ENCODE results near the gene ABCD4.
"Not testable (repeated sequence)": the region's sequence is repeated elsewhere in the genome, so short reads cannot be mapped to it uniquely, and the experiment has no call there.

The ABCD4 gene

DNA sequence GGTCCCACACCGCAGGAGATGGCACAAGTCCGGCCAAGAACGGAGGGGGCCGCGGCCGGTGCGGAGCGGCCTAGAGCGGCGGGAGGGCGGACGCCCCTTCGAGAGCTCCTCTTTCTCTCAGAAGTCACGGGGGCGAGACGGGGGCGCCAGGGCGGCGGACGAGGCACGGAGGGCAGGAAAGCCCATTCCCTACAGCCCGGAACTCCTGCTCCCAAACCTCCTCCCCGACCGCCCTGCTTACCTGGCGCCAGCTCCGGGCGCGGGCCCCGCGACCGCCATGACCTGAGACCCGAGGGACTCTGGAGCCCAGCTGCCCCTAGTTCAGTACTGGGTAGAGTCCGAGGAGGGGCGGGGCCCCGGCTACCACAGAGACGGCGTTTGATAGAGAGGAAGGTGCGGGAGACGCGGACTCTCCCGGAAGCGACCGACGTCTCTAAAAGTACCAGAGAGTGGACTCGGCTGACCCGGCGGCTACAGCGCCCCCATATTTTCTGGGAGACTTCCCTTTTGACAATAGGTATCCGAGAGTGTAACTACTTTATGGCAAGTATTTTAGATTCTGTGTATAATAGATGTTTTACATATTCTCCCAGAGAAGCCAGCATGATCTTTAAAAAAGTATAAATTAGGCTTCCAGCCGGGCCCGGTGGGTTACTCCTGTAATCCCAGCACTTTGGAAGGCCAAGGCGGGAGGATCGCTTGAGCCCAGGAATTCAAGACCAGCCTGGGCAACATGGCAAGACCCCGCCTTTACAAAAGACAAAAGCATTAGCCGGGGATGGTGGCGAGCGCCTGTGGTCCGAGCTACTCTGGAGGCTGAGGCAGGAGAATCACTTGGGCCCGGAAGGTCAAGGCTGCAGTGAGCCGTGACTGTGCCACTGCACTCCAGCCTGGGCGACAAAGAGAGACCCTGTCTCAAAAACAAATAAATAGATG, at the start of gene ABCD4:
ABCD4 (minus strand) TSS at position 301 of the 936 bp plus-strand sequence; CDS start at position 279, 22 bp downstream.
- peak; percentile 62 for DNase-seq

DNA sequence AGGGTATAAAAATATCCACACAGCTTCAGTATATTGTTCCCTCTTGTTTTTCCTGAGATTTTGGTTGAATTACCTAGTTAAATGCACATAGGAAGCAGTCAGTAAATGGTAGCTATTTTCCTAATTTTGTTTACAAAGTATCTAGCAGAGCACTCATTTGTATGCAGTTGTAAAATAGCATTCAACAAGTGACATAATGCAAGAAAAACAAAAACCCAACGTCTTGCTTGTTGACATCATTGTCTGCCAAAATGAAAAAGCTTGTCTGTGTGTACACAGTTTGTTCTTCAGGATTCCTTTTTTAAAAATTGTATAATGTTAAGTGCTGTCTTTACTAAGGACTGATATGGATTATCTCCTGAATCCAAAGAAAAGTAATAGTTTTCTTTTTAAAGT, 48.2 kb upstream of the ABCD4 start:
- no peak for DNase-seq

DNA sequence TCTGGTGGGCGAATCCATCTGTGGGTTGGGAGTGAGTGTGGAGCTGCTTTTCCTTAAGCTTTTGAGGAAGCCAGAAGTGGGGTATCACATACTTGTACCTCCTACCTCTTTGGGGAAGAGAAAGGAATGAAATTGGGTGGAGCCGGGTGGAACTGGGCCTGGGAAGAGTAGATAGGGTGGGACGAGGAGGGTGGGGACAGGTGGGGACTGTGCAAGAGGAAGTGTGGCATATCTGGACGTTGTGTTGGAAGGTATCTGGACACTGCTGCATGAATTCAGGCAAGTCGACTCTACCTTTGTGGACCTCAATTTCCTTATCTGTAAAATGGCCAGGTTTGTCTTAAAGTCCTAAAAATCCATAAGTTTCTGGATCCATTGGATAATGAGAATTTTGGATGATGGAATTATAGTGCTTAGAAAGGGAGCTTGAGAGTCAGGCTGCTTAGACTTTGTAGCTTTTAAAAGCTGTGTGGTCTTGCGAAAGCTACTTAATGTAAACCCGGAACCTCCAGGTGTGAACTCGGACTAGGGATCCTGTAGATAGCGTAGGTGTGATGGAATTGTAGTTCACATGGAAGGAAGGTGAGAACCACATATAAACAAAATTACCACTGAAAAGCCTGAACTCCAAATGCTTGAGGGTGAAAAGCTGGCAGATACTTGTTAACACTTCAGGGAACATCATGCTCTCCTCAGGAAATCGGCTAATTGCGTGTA, 47.6 kb upstream of the ABCD4 start:
- DNase-seq: no peak

DNA sequence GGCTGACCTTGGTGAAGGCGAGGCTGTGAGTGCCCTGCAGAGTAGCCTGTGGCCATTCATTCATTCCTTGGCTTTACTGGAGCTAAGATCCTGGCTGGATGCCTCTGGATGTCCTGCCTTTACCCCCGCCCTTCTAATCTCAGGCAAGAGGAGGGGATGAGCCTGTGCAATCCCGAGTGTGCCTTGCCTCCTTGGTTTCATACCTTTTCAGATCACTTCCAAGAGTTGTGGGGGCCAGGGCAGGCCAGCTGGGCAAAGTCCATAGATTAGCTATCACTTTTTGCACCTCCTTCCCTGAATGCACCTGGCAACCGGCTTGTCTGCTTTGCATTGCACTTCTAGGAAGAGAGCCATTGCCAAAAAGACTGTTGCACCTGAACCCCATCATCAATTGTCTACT, 47.0 kb upstream of the ABCD4 start:
- DNase-seq: no peak

DNA sequence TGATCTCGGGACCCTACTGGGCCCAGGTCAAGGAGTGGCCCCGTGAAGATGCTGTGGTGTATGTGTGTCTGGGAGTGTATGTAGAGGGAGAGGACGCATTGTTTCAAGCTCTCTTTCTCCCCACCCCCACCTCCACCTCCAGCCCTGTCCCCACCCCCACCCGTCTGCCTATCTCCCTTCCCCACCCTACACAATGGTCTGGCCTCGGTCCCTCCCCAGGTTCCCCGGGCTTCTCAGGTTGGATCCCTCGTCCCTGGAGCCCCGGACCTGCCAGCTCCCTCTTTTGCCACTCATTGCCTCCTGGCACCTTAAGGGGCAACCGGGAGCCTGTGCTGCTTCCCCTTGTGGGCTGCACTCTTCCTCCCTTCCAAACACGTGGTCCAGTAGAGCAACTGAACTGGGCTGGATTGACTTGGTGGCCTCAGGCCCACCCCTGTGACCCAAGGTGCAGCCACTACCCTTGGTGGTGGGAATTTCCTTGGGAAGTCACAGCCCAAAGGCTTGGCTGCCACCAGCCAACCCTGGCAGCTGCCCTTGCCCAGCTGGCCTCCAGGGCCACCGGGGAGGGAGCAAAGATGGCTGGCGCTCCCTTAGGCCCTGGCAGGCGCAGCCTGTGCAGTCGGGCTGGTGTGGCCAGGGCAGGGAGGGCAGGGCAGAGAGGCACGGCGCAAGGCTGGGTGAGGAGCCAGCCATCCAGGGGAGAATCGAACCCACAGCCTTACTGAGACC, 46.2 kb upstream of the ABCD4 start:
- no peak for DNase-seq

DNA sequence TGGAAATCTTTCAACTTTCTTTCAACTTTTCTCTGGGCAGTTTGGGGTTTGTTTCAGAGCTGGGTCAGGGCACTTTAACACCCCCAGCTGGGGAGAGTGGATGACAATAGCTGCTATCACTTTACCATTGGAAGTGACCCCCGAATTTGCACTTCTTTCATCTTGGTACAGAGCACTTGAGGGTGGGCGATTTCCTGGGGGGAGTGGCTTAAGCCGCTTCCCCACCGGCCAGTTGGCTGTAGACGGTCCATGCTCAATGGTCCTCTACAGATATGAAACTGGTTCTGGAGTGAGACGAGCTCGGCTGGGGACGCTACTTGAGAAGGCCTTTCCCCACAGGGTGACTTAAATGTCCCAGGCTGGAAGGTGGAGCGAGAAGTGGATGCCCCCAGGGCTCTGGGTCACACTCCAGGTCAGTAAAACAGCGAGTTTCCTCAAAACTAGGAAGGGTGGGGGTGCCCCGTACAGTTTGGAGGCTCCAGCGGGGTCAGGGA, 45.6 kb upstream of the ABCD4 start, which contains the start of gene VRTN:
VRTN (plus strand) TSS at position 231 of the 494 bp plus-strand sequence. CDS start 8,313 bp downstream, outside the sequence.
- no peak for DNase-seq

DNA sequence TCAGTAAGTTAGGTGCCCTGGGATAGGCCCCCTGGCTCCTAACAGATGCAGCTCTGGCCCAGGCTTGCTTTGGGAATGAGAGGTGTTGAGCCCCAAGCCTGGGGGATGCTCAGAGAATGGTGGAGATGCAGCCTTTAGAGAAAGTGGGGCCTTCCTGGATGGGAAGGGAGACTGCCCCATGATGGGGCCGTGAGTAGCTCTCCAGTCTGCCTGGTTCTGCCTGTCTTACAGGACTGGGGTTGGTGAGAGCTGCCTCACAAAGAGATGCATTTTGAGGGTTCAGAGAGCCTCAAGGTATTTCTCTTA, 45.0 kb upstream of the ABCD4 start:
- DNase-seq: no peak

DNA sequence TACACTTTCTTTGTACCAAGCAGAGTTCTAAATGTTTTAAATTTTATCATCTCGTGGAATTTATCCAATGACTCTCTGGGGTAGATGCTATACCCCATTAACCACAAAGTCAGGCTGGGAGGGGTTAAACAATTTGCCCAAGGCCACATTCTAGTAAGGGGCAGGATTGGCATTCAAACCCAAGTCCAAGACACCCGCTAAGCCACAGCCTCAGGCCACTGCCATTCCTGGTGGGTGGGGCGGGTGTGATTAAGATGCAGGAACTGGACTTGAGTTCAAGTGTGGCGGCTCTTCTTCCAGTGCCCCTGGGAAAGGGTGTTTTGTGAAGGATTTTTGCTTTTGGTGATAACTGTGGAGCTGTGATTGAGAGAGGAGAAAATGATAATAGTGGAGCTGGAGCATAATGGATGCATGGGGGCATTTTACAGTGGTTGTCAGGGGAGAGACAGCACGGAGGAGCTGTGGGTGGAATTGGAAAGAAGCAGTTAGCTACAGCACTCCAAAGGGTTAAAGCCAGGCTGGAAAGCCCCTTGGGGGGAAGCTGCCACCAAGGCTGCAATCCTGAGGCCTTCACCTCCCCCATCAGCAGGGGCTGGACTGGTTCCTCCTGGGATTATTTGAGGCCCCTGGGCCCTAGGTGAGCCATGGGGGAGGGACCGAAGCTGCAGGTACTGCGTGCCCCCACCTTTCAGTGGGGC, 44.5 kb upstream of the ABCD4 start:
- DNase-seq: no peak

DNA sequence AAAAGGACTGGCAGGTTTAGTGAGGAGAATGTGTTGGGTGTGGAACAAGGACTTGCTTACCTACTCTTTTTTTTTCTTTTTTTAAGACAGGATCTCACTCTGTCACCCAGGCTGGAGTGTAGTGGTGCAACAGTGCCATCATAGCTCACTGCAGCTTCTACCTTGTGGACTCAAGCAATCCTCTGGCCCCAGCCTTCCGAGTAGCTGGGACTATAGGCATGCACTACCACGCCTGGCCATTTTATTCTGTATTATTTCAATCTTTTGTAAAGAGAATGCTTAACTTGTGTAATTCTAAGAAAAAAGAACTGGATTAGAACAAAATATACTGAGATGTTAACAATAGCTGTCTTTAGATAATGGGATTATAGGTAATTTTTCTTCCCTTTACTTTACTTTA, 43.6 kb upstream of the ABCD4 start:
- DNase-seq: no peak

DNA sequence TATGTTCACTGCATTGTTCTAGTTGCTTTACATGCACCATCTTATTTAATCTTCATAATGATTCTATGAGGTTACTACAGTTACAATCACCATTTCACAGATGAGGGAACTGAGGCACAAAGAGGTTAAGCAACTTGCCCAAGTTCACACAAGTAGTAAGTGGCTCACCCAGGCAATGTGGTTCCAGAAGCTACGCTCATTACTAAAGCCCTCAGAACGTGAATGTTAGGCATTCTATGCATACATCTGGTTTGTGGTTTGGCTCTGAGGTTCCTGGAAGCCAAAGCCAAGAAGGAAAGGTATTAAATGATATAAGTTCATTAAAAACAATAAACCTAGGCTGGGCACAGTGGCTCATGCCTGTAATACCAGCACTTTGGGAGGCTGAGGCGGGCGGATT, 31.2 kb upstream of the ABCD4 start:
- no peak for DNase-seq

DNA sequence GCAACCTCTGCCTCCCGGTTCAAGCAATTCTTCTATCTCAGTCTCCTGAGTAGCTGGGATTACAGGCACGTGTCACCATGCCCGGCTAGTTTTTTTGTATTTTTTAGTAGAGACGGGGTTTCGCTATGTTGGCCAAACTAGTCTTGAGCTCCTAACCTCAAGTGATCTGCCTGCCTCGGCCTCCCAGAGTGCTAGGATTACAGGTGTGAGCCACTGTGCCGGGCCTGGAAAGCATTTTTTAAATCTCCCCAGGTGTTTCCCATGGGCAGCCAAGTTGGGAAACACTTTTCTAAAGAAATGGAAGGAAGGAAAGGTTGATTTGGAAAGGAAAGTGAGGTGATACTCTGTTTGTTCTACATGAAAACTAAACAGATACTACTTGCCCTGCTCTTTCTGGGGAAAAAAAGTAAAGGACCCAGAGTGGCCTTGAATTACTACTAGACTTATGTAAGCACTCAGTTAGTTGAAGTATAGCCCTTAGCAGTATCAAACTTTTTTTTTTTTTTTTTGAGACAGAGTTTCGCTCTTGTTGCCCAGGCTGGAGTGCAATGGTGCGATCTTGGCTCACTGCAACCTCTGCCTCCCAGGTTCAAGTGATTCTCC, 27.3 kb upstream of the ABCD4 start:
- DNase-seq: not testable (repeated sequence)

DNA sequence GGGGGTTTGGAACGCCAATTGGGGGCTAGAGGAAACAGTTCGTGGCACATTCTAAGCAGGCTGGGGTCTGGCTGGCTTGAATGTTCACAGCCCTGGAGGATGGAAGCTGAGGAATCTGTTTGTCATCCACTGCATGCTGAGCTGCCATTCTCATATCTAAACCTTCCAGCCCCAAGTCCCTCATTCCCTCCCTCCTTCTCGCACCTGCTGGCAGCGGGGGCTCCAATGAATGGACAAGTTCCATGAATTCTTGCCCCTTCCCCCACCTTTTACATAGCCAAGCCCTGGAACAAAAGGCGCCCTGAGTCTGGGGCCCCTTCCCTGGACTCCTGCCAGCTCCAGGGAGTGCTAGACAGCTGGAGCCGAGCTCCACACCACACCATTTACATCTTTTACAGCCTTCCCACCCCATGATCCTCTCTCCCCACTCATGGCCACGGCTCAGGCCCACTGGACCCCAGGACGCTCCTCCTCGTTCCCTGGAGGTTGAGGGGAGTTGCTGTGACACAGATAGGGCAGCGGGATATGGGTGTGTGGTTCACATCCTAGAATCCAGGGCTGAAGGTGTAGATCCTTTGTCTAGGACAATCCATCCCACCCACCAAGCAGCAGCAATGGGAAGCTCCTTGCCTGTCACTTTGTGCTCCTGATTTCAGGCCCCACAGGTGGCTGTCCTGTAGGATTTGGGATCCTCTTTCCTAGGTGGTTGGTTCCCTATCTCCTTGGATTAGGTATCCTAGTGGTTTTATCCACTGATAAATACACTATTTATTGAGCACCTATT, 23.8 kb upstream of the ABCD4 start:
- no peak for DNase-seq

DNA sequence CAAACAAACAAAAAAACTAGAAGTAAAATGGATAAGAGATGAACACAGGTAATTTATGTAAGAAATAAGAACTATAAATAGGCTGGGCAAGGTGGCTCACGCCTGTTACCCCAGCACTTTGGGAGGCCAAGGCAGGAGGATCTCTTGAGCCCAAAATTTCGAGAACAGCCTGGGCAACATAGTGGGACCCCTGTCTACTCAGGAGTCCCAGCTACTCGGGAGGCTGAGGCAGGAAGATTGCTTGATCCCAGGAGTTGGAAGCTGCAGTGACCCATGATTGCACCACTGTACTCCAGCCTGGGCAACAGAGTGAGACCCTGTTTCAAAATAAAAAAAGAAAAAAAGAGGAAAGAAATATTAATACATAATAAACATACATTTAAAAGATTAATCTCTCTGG, 22.7 kb upstream of the ABCD4 start:
- DNase-seq: no peak

DNA sequence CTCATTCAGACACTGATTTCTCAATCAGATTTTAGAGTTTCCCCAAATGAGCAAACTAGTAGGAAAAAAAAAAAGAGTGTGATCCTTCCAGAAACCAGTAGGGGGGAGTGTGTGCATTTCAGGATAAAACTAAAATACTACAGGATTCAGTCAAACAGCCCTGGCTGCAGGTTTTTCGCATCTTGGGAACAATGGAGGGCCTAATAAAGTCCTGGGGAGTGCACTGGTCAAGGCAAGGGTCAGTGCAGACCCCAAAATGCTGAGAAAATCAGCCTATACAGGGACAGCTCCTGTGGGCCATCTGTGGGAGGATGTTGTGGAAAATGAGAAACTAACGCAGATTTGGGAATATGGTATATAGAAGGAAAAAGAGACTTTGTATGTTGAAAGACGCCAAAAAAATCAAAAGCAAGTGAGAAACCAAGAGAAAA, 22.2 kb upstream of the ABCD4 start:
- no peak for DNase-seq

DNA sequence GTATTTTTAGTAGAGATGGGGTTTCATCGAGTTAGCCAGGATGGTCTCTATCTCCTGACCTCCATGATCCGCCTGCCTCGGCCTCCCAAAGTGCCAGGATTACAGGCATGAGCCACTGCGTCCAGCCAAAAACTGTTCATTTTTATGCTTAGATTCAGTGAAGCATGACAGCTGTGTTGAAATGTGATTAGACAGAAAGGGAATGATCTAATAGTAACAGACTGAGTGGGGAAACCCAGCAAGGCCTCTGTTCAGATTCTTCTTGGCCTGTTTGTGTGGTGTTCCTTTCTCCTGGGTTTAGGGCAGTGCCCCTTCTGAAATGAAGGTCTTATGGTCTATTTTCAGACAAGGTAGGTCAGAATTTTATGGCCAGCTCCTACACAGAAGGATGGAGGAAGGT, 11.8 kb upstream of the ABCD4 start:
- DNase-seq: no peak

DNA sequence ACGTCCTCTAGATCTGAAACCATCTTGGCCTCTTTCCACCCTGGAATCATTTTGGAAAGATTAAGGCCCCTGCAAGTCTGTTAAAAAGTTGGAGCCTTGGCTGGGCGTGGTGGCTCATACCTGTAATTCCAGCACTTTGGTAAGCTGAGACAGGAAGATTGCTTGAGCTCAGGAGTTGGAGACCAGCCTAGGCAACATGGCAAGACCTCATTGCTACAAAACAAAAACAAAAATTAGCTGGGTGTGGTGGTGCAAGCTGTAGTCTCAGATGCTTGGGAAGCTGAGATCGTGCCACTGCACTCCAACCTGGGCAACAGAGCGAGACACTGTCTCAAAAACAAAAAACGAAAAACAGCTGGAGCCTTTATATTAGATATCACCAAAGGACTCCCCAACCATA, 10.9 kb upstream of the ABCD4 start:
- no peak for DNase-seq

DNA sequence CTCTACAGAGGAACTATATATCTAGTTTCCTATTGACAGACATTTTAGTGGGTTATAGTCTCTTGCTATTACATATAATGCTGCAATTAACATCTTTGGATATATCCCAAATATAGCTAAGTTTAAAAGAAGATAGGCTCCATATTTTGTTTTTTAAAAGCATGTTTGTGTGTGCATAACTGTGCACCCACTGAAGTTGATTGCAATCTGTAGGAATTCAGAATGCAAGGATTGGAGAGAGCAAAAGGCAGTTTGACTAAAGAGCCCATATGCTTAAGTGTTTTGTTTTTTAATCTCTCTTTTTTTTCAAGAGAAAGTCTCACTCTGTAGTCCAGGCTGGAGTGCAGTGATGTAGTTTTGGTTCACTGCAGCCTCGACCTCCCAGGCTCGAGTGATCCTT, 9.4 kb upstream of the ABCD4 start:
- no peak for DNase-seq

DNA sequence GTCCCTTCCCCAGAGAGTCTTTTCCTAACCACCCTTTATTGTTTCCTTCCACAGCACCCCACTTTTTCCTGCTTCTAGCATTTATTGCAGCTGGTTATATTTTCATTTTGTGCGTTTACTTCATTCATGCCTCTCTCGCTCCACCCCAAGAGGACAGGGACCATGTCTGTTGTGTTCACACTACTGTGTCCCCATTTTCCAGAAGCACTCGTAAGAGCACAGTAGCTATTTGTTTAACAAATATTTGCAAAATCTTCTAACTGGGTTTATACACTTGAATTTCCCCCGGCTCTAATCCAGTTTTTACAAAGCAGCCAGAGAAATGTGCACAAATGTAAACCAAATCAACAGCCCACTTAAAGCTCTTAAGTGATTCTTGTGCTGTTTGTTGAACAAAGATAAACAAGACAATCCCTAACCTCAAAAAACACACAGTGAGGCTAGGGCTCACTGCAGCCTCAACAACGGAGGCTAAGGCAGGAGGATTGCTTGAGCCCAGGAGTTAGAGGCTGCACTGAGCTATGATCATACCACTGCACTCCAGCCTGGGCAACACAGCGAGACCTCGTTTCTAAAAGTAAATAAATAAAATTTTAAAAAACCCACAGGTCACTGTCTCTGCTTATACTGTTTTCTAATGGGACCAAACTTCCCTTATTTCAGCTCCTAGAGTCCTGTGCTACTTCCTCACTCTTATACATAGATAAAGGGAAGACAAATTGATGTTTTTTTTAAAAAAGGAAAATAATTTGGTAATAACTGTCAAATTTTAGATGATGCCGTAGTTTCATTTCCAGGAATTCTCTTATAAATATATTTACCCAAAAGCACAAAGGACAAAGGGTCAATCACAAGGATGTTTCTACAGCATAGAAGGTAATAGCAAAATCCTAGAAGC, 6.6 kb upstream of the ABCD4 start:
- DNase-seq: no peak

DNA sequence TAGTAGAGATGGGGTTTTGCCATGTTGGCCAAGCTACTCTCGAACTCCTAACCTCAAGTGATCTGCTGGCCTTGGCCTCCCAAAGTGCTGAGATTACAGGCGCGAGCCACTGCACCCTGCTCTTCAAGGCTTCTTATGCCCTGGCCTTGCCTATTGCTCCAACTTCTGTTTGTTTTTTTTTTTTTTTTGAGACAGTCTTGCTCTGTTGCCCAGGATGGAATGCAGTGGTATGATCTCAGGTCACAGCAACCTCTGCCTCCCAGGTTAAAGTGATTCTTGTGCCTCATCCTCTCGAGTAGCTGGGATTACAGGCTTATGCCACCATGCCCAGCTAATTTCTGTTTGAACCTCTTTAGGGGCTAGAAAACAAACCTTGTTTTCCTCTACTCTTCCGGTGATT, 6.0 kb upstream of the ABCD4 start:
- DNase-seq: no peak

DNA sequence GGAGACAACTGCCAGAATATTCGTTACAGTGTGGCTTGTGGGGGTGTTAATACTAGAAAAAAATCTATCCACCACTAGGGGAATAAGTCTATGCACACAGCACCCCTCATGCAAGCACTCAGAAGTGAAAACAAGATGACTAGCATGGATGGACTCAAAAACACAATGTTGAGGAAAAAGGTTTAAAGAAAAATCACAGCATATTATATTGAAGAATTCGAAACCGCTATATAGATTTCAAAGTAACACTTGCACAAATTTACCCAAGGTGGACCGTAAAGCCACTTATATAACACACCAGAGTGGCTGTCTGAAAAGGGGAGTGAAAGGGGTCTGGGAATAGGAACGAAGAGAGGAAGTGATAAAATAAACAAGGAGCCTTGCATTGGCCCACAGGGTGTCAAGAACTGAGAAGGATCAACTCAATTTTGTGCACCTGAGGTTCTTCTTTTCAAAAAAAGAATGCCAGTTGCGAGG, 544 bp downstream of the ABCD4 start:
- DNase-seq: no peak
